ENCODE results near the gene LYPD4. TPM values are rescaled to one million over a fixed set of nuclear protein-coding genes. Genes with fewer than 3 reads are reported as not detected.

The LYPD4 gene
- polyA plus RNA-seq, 3 donors: not detected

DNA sequence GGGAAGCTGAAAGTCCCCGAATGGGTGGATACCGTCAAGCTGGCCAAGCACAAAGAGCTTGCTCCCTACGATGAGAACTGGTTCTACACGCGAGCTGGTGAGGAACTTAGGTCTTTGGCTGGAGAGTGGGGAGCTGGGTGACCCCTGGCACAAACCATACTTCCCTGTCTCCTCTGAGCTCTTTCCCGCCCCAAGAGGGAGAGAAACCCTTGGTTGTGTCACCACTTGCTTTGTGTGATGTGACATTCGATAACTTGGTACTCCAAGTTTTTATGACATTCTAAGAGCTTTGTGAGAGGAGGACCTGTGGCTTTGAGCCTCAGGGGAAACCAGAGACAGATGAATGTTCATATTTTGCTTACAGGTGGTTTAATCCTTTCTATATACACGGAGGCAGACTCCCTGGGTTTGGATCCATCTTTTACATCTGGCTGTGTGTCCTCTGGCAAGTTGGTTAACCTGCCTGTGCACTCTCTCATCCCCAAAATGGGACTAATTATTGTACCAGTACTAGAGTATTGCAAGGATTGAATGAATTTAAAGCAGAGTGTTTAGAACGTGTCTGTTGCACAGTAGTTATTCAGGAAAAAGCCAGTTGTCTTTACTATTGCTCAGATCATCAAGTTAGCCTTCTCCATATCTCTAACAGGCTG, 16.8 kb upstream of the LYPD4 start:
- no peak for DNase-seq (ENCODE audit: extremely low read depth in 1 of 11, low read depth in 9 of 11, low spot score in 4 of 11)

DNA sequence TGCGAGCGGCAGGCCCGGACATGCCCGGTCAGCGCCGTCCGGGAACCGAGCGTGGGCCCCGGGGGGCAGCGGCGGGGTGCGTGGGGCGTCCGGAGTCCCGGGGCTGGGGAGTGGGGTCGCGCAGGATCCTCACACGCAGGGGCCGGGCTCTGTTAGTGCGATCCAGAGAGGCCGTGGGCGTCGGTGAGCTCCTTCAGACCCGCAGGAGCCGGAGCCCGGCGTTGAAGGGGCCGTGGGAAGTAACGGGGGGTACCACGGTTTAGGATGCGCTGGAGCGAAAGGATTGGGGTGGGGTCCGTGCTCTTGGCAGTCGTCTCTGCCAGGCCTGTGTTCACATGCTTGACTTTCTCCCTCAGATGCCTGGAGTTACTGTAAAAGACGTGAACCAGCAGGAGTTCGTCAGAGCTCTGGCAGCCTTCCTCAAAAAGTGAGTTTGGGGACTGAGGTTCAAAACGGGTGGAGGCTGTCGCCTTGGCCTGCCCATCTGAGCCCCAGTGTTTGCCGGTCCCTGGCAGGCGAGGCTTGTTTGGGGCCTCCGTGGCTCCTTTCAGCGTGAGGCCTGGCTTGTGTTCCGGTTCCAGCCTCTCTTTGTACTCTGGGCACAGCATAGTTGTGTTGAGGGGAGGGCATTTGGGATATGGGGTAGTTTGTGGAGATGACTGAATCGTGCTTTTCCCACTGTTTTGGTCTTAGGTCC, 16.1 kb upstream of the LYPD4 start:
- DNase-seq (ENCODE audit: extremely low read depth in 1 of 11, low read depth in 9 of 11, low spot score in 4 of 11): no peak

- peak; percentile 98 to 100 (median 99) for DNase-seq (ENCODE audit: extremely low read depth in 1 of 11, low read depth in 9 of 11, low spot score in 4 of 11)
Observed at GRCh38 chr19:41859618-41860418, 15.3 kb upstream of the LYPD4 start, which contains the start of gene RPS19. Gene RPS19 (plus strand): TSS chr19:41860255. CDS start chr19:41860775, 520 bp downstream.

DNA sequence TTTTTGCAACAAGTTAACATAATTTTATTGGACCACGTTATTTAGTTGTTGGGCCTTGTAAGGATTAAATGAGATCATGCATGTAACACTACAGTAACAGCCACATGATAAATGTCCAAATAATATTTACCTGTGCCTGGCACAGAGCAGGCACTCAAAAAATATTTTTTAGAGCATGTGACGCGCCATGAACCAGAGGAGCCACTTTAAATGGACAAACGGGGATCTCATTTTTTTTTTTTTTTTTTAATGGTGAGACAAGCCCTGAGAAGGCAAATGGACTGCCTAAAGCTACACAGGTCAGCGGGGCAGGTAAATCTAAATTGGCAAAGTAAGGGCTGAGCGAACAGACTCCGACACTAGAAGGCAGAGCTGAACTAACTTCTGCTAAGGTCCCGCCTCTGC, 14.7 kb upstream of the LYPD4 start:
- no peak for DNase-seq (ENCODE audit: extremely low read depth in 1 of 11, low read depth in 9 of 11, low spot score in 4 of 11)

- DNase-seq (ENCODE audit: extremely low read depth in 1 of 11, low read depth in 9 of 11, low spot score in 4 of 11): no peak
Observed at GRCh38 chr19:41853768-41854167, 9.3 kb upstream of the LYPD4 start.

GRCh38 chr19:41853344-41853743, 8.9 kb upstream of the LYPD4 start:
- no peak for DNase-seq (ENCODE audit: extremely low read depth in 1 of 11, low read depth in 9 of 11, low spot score in 4 of 11)

DNA sequence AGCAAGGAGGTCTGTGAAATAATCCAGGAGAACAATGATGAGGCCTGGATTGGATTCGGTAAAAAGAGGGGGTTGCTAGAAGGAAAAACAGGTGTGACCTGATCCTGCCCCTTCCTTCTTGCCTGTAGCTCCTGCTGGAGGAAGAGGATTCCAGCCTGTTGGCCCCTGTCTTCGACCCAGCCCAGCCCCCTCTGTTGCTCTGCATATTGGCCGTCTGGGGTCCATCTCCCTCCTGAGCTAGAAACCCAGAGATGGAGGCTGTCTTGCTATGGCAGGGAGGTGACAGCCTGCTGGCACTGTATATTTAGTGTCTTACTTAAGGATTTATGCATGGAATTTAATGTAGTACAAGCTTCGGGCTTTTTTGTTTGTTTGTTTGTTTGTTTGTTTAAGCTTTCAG, 7.0 kb upstream of the LYPD4 start:
- no peak for DNase-seq (ENCODE audit: extremely low read depth in 1 of 11, low read depth in 9 of 11, low spot score in 4 of 11)

GRCh38 chr19:41850381-41850780, 5.9 kb upstream of the LYPD4 start:
- DNase-seq (ENCODE audit: extremely low read depth in 1 of 11, low read depth in 9 of 11, low spot score in 4 of 11): no peak

DNA sequence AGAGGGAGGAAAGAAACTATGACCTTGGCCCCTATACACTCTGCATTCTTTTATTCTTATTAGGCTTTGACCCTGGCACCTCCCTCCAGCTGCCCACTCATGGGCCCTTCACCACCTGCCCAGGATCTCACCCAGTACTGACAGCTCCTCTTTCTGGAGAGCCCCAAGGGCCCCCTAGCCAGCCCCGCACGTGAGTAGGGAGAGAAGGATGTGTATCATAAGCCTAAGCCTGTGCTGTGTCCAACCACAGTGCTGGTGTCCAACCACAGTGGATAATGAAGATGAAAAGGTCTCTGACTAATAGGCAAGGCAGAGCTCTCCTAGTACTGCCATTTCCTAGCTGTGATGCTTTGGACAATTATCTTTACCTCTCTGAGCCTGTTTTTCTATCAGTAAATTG, 4.6 kb upstream of the LYPD4 start:
- no peak for DNase-seq (ENCODE audit: extremely low read depth in 1 of 11, low read depth in 9 of 11, low spot score in 4 of 11)

DNA sequence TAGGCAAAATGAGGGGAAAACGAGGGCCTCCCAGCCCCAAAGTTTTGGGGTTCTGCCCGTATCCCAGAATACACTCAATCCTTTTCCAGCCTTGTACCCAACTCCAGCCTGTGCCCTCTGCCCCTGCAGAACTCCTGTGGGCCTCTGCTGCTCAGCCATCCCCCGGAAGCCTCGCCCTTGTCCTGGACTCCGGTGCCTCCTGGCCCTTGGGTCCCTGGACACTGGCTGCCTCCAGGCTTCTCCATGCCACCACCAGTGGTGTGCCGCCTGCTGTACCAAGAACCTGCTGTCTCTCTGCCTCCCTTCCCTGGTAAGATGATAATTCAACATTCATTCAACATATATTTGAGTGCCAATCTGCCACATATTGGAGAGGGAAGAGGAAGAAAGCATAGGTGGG, 4.2 kb upstream of the LYPD4 start:
- no peak for DNase-seq (ENCODE audit: extremely low read depth in 1 of 11, low read depth in 9 of 11, low spot score in 4 of 11)

DNA sequence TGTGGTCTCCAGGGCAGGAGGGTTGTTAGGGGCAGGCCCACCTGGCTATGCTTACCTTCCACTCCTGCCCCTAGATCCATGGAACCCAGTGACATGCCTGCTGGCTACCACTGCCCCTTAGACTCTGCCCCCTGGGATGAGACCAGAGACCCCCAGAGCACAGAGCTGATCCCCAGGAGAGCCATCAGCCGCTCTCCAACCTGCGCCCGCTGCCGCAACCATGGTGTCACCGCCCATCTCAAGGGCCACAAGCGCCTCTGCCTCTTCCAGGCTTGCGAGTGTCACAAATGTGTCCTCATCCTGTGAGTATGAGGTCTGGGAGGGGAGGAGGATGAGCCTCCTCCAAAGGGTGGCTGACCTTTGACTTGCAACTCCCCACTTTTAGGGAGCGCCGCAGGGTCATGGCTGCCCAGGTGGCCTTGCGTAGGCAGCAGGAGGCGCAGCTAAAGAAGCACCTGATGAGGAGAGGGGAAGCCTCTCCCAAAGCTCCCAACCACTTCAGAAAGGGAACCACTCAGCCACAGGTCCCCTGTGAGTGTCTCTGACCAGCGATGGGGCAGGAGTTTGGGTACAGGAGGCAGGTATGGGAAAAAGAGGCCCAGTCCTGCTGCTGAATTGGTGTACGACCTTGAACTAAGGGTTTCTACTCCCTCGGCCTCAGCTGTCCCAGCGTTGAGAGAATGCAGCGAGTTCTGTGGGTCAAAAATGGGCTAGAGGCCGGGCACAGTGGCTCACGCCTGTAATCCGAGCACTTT, 3.0 kb upstream of the LYPD4 start:
- no peak for DNase-seq (ENCODE audit: extremely low read depth in 1 of 11, low read depth in 9 of 11, low spot score in 4 of 11)

- DNase-seq (ENCODE audit: extremely low read depth in 1 of 11, low read depth in 9 of 11, low spot score in 4 of 11): no peak
Observed at GRCh38 chr19:41845051-41845590, 638 bp upstream of the LYPD4 start.

DNA sequence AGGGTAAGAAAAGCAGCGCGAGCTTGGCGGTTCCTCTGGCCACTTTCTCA, 343 bp upstream of the LYPD4 start, which contains the start of gene DMRTC2:
DMRTC2 (plus strand) TSS at position 42 of the 50 bp plus-strand sequence. CDS start 2,387 bp downstream, outside the sequence.
- DNase-seq (ENCODE audit: extremely low read depth in 1 of 11, low read depth in 9 of 11, low spot score in 4 of 11): no peak

GRCh38 chr19:41843371-41843770, 1.1 kb downstream of the LYPD4 start:
- DNase-seq (ENCODE audit: extremely low read depth in 1 of 11, low read depth in 9 of 11, low spot score in 4 of 11): no peak

- no peak for DNase-seq (ENCODE audit: extremely low read depth in 1 of 11, low read depth in 9 of 11, low spot score in 4 of 11)
Observed at GRCh38 chr19:41839211-41839610, 5.3 kb downstream of the LYPD4 start.

- DNase-seq (ENCODE audit: extremely low read depth in 1 of 11, low read depth in 9 of 11, low spot score in 4 of 11): no peak
Observed at GRCh38 chr19:41837981-41838708, 6.3 kb downstream of the LYPD4 start.

DNA sequence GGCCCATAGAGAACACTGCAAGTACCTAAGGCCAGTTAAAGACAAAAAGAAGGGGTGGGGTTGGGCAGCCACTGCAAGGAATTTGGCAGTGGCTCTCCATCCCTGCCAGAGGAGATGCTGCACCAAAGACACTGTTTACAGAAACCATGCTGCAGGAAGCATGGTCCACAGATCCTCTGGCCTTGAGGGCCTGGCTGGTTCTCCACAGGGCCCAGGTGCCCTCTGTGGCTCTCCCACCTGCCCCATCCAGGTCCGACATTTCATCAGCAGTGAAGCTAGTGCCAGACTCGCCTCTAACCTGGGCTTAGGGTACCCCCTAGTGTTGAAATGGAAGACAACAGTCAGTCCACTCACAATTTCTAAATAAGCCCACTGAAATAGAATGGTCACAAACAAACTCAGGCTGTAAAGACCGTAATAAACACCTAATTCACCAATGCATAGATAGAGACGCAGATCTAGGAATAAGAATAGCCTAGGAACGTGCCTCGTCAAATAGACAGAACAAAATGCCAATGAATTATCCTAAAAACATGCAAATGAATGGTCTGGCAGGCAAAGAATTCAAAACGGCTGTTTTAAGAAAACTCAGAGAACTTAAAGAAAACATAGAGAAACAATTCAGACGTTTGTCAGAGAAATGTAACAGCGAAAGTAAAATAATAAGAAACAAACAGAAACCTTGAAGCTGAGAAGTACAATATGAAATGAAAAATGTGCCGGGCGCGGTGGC, 23.3 kb downstream of the LYPD4 start:
- DNase-seq (ENCODE audit: extremely low read depth in 1 of 11, low read depth in 9 of 11, low spot score in 4 of 11): peak in 8 of 11 donors; percentile 9 to 29 (median 14)

GRCh38 chr19:41816761-41817160, 27.7 kb downstream of the LYPD4 start:
- no peak for DNase-seq (ENCODE audit: extremely low read depth in 1 of 11, low read depth in 9 of 11, low spot score in 4 of 11)
